Stimulated activated CD4-positive, alpha-beta T cell treated with anti-CD3 and anti-CD28 coated beads, Interleukin-1b, Interleukin-23, amount 100 ng/mL, for 4 hours (primary cell): Measurements from ENCODE around the gene ZFAND6.

ENCODE experiments used
- DNase-seq, 2 donors: peaks; one replicate each; pipeline ENCODE4 v3.0.0-alpha.2; 2020; ENCODE audit warnings: low read depth in 2 of 2

Gene ZFAND6

GRCh38 chr15:80049046-80049445, 10.4 kb upstream of the ZFAND6 start:
- no peak for DNase-seq

- no peak for DNase-seq
Measured at GRCh38 chr15:80052597-80053304, 6.7 kb upstream of the ZFAND6 start.

- no peak for DNase-seq
Measured at GRCh38 chr15:80055933-80056332, 3.5 kb upstream of the ZFAND6 start.

- no peak for DNase-seq
Measured at GRCh38 chr15:80058044-80058443, 1.4 kb upstream of the ZFAND6 start.

GRCh38 chr15:80059786-80060355, 395 bp downstream of the ZFAND6 start:
- DNase-seq, result peak; percentile 68 to 81

- DNase-seq, result peak in 1 of 2 donors; percentile 9
Measured at GRCh38 chr15:80060356-80061006, 1.0 kb downstream of the ZFAND6 start.

GRCh38 chr15:80061582-80061981, 2.1 kb downstream of the ZFAND6 start:
- DNase-seq, result no peak

GRCh38 chr15:80066912-80067311, 7.4 kb downstream of the ZFAND6 start:
- DNase-seq, result no peak

- DNase-seq, result no peak
Measured at GRCh38 chr15:80068578-80068977, 9.1 kb downstream of the ZFAND6 start.

- DNase-seq, result no peak
Measured at GRCh38 chr15:80070840-80071239, 11.4 kb downstream of the ZFAND6 start.

GRCh38 chr15:80071652-80072051, 12.2 kb downstream of the ZFAND6 start:
- no peak for DNase-seq

GRCh38 chr15:80072285-80072994, 13.0 kb downstream of the ZFAND6 start:
- no peak for DNase-seq

GRCh38 chr15:80073197-80073596, 13.7 kb downstream of the ZFAND6 start:
- no peak for DNase-seq

- no peak for DNase-seq
Measured at GRCh38 chr15:80076321-80077318, 17.1 kb downstream of the ZFAND6 start.

- no peak for DNase-seq
Measured at GRCh38 chr15:80081390-80081789, 21.9 kb downstream of the ZFAND6 start.

GRCh38 chr15:80087104-80087503, 27.6 kb downstream of the ZFAND6 start:
- DNase-seq, result no peak

GRCh38 chr15:80090041-80090440, 30.6 kb downstream of the ZFAND6 start:
- DNase-seq, result no peak

- no peak for DNase-seq
Measured at GRCh38 chr15:80090879-80091503, 31.5 kb downstream of the ZFAND6 start.

- peak in 1 of 2 donors; percentile 8 for DNase-seq
Measured at GRCh38 chr15:80093854-80094418, 34.5 kb downstream of the ZFAND6 start.

- no peak for DNase-seq
Measured at GRCh38 chr15:80095511-80095910, 36.0 kb downstream of the ZFAND6 start.
